ENCODE results near the gene FAM124A.

The FAM124A gene

GRCh38 chr13:51180853-51181511 is 41.2 kb upstream of the FAM124A start:
- DNase-seq (ENCODE audit: insufficient read length, low spot score) (no peak), FAIRE-seq (no peak)
- TF ChIP-seq, protein P1, sequence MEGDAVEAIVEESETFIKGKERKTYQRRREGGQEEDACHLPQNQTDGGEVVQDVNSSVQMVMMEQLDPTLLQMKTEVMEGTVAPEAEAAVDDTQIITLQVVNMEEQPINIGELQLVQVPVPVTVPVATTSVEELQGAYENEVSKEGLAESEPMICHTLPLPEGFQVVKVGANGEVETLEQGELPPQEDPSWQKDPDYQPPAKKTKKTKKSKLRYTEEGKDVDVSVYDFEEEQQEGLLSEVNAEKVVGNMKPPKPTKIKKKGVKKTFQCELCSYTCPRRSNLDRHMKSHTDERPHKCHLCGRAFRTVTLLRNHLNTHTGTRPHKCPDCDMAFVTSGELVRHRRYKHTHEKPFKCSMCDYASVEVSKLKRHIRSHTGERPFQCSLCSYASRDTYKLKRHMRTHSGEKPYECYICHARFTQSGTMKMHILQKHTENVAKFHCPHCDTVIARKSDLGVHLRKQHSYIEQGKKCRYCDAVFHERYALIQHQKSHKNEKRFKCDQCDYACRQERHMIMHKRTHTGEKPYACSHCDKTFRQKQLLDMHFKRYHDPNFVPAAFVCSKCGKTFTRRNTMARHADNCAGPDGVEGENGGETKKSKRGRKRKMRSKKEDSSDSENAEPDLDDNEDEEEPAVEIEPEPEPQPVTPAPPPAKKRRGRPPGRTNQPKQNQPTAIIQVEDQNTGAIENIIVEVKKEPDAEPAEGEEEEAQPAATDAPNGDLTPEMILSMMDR (IDR thresholded peaks at IDR 0.05; ENCODE audit: insufficient read depth, missing control alignments): no peak

DNA sequence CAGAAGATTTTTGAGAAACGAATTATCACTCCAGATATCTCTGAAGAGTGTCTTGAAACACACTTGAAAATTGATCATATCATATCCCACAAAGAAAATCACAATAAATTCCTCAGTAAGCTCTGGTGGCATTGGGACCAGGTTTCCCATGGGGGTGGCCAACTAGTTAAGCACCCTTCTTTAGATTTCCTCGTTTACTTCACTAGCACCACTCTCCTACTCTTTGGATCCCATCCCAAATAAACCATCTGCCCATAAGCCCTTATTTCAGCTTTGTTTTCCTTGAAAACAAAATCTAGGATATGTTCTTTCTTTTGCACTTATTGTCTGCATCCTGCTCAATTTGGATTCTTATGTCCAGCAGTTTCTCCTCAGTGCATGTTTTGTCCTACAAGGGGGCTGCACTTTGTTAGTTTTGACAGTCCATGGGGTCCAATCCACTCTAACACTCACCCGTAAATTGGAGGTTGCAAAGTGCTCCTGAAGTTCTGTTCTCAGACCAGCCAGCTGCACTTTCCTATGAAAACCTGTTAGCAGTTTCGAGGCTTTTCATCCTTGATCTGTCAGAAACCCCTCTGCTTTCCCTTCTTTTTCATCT is 40.3 kb upstream of the FAM124A start:
- no peak for DNase-seq (ENCODE audit: insufficient read length, low spot score)
- FAIRE-seq: no peak
- TF ChIP-seq, protein P1 (IDR thresholded peaks at IDR 0.05; ENCODE audit: insufficient read depth, missing control alignments): no peak

GRCh38 chr13:51191743-51192142 is 30.5 kb upstream of the FAM124A start:
- TF ChIP-seq, protein P1 (IDR thresholded peaks at IDR 0.05; ENCODE audit: insufficient read depth, missing control alignments): no peak
- no peak for DNase-seq (ENCODE audit: insufficient read length, low spot score)
- FAIRE-seq: no peak

GRCh38 chr13:51192348-51192747 is 29.9 kb upstream of the FAM124A start:
- TF ChIP-seq, protein P1 (IDR thresholded peaks at IDR 0.05; ENCODE audit: insufficient read depth, missing control alignments): no peak
- DNase-seq (ENCODE audit: insufficient read length, low spot score): no peak
- no peak for FAIRE-seq

DNA sequence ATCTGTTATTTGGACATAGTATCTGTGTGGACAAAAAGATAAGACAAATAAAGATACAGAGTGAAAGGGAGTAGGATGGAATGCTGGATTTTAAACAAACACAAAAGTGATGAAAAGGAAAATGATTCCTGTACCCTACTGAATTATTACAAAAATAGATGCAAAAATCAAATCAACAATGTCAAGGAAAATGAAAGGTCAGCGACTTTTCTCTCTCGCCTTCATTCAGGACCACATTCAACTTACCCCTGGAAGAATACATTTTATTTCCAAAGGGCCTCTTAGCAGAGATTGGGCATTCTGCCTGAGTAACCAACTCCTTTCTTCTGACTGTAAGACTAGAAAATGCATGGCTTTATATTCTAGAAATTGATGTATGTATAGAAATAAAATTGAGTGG is 28.8 kb upstream of the FAM124A start:
- TF ChIP-seq, protein P1 (IDR thresholded peaks at IDR 0.05; ENCODE audit: insufficient read depth, missing control alignments): no peak
- no peak for DNase-seq (ENCODE audit: insufficient read length, low spot score)
- FAIRE-seq: no peak

- no peak for DNase-seq (ENCODE audit: insufficient read length, low spot score)
- FAIRE-seq: no peak
- TF ChIP-seq, protein P1 (IDR thresholded peaks at IDR 0.05; ENCODE audit: insufficient read depth, missing control alignments): no peak
Observed at GRCh38 chr13:51194942-51195341, 27.3 kb upstream of the FAM124A start.

GRCh38 chr13:51201886-51202285 is 20.3 kb upstream of the FAM124A start:
- DNase-seq (ENCODE audit: insufficient read length, low spot score) (no peak), FAIRE-seq (no peak)

More at GRCh38 chr13:51201886-51202285, 20.3 kb upstream of the FAM124A start:
- TF ChIP-seq, protein P1 (IDR thresholded peaks at IDR 0.05; ENCODE audit: insufficient read depth, missing control alignments): no peak
